Fibroblast of skin of right biceps (primary cell): ENCODE measurements around the gene PRG2.
"Not testable (repeated sequence)": the region's sequence is repeated elsewhere in the genome, so short reads cannot be mapped to it uniquely, and the experiment has no call there.

Experiments used
- DNase-seq: peaks from one replicate; pipeline ENCODE4 v3.0.0-alpha.2; 2013

PRG2 gene

DNA sequence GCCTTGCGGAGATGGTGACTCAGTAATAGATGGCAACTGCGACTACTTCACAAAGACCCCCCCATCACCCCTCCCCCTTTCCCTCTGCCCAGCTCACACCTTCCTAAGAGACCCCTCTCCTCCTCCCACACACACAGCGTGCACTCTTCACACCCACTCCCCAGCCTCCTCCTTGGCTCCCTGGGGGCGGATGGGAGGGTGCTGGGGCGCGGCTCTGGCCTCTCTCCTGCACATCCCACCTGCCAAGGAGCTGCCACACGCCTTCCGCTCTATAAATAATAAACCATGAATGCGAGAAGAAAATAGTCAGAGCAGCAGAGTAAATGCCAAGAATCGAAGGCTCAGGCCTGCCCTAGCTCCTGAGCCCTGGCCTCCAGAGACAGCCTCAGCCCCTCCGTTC, 47.7 kb downstream of the PRG2 start:
- DNase-seq: no peak

DNA sequence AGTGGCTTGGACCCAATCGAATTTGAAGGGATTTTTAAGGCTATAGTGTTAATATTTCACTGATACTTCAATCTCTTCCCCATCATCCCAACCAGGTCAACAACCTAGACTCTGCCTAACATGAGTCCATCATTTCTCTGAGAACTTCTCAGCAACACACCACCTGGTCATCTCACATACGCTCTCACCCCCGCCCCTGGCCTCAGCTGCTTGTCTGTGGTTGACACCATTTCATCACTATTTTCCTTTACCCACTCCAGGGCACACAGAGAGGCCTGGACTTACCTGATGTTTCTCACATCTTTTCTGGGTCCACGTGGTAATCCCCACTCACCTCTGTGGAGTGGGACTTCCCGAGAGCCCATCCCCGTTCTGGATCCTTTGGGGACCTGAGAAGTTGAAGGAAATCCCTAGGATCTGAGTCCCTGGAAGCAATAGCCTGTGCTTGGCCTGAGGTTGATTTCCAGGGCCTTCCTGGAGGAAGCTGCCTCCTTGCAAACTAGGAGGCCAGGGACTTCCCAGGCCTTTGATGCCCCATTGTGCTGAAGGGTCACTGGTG, 49.1 kb downstream of the PRG2 start:
- DNase-seq: no peak

DNA sequence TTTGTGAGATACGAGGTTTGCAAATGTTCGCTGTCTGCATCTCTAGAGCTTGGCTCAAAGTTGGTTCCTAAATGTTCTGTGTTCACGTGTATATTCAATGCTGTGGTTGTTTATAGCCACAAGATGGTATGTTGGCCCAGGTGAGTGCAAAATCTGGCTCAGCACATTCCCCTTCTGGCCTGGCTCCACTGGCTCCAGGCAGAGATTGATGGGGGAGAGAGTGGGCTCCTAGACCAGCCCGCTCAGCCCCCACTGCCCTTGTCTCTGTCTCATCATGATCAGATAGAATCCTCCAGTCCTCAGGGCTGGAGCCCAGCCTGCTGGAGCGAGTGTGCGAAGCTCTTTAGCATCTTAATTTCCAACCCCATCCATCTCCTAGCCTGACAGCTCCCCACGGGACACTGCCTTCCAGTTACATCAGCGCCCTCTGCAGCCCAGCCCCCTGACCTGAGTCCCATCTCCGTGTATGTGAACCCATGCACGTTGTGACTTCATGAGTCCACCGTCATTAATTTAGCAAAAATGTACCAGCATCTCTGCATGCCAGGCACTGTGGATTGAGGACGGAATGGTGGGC, 50.3 kb downstream of the PRG2 start:
- DNase-seq: peak; percentile 53

DNA sequence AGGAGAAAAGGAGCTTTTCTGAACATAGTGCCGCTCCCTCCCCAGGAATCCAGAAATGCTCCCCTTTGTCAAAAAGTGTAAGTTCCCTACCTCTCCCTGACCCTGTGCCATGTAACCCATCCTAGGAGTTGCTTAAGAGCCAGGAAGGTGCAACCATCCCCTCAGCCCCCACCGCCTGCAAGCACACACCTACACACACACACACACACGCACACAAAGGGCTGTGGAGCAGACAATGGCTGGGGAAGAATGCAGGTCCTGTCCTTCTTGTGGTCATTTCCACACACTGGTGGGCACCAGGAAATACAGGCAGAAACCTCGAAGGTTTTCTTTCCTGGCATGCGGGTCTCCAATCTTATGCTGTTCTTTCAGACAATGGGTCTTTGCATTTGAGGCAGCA, 51.1 kb downstream of the PRG2 start:
- DNase-seq: no peak

DNA sequence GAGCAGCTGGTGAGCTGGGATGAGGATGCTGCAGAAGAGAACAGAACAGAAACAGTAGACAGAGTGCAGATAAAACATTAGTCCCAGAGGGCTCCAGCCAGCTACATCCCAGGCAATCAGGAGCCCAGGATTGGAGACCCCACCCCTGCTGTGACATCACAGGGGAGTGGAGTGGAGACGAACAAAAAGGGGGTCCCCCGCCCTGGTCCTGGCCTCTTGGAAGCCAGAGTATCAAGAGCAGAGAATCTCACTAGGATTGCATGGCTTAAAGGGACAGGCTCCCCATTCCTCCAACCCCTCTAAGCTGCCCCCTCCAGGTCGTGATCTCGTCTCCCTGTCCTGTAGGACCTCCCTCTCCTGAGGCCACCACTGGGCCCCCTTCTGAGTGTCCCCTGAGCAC, 52.3 kb downstream of the PRG2 start, which contains the start of gene P2RX3:
Gene P2RX3 (plus strand): TSS at position 211 of the 400 bp plus-strand sequence. CDS start 199 bp downstream, outside the sequence.
- no peak for DNase-seq

DNA sequence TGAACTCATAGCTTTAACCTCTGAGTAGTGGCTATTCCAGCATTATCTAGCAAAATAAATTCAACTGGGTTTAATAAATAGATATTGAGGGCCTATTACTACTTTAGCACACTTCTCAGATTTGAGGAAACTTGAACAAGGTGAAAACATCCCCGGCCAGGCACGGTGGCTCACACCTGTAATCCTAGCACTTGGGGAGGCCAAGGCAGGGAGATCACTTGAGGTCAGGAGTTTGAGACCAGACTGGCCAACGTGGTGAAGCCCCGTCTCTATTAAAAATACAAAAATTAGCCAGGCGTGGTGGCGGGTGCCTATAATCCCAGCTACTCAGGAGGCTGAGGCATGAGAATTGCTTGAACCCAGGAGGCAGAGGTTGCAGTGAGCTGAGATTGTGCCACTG, 53.6 kb downstream of the PRG2 start:
- DNase-seq: not testable (repeated sequence)
